Activated CD4-positive, alpha-beta T cell treated with anti-CD3 and anti-CD28 coated beads for 4 hours (primary cell): Measurements from ENCODE around the gene PRXL2B.
"Not testable (repeated sequence)": the region's sequence is repeated elsewhere in the genome, so short reads cannot be mapped to it uniquely, and the experiment has no call there.

Source experiments
- DNase-seq, 2 donors: peaks; one replicate each; pipeline ENCODE4 v3.0.0-alpha.2; 2020

PRXL2B gene, protein sequence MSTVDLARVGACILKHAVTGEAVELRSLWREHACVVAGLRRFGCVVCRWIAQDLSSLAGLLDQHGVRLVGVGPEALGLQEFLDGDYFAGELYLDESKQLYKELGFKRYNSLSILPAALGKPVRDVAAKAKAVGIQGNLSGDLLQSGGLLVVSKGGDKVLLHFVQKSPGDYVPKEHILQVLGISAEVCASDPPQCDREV

DNA sequence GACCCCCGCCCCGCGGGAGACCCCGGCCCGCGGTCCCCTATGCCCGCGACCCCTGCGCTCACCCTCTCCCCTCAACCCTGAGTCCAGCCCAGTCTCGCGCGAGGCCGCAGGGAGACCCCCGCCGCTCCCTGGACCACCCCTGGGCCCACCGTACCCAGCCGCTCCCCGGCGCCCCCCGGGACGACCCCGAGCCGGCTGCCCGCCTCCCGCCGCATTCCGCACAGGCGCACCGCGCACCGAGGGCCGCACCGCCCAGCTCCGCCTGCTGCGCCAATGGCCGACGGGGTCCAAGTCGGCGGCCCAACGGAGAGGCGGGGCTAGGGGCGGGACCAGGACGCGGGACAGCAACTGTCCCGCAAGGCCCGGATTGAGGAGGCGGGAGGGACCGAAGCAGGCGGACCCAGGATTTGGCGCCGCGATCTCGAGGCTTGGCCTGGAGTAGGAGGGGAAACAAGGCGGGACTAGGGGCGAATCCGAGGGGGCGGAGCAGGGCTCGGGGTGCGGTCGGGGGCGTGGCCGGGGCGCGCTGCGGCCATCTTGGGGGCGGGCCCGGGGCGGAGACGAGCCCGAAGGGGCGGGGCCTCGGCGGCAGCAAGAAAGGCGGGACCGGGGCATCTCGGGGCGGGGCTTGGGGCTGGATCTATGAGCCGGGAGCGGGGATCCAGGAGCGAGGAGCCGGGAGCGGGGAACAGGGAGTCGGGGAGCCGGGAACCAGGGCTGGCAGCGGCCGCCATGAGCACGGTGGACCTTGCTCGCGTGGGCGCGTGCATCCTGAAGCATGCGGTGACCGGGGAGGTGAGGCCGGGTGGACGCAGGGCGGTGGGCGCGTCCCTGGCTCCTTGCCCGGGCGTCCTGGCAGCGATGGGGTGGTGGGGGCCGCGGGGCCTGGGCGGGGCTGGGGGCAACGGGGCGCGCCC is at the start of gene PRXL2B:
PRXL2B (plus strand) TSS at position 624 of the 917 bp plus-strand sequence; CDS start at position 733, 109 bp downstream.
- peak; percentile 95 to 97 for DNase-seq

DNA sequence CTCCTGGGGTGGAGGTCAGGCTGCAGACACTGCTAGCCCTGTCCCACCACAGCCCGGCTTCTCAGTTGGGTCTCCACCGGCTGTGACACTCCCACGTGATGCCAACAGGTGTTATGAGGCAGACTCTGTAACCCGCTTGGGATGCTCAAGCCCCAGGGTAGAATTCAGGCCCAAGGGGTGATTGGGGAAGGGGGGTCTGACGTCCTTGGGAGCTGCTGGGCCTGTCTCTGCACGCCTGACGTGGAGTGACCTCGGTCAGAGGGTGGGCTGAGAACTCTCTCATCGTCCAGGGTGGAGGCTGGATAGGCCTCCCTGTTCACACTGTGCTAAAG is 48.8 kb upstream of the PRXL2B start:
- no peak for DNase-seq

DNA sequence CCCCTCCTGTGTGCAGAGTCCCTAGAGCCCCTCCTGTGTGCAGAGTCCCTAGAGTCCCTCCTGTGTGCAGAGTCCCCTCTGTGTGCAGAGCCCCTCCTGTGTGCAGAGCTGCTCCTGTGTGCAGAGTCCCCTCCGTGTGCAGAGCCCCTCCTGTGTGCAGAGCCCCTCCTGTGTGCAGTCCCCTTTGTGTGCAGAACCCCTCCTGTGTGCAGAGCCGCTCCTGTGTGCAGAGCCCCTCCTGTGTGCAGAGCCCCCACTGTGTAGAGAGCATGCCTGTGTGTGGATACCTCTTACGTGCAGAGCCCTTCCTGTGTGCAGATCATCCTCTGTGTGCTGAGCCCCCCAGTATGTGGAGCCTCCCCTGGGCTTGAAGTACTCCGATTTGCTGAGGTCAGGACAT is 48.2 kb upstream of the PRXL2B start:
- DNase-seq = no peak

DNA sequence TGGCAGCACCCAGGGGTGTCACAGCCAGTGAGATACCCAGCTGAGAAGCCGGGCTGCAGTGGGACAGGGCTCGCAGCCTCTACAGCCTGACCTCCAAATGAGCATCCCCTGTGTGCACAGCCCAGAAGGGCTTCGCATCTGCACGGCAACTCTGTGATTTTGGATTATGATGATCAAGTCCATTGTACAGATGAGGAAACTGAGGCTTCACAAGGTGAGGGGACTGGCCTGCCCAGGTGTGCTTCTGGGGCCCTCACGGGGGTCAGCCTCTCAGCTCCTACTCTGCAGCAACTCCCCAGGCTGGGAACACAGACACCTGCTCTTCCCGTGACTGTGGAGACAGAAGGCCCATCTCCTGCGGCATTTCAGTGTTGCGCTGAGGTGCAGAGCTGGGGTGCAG is 47.7 kb upstream of the PRXL2B start:
- DNase-seq = no peak

GRCh38 chr1:2539312-2539907 is 47.2 kb upstream of the PRXL2B start:
- DNase-seq = no peak

DNA sequence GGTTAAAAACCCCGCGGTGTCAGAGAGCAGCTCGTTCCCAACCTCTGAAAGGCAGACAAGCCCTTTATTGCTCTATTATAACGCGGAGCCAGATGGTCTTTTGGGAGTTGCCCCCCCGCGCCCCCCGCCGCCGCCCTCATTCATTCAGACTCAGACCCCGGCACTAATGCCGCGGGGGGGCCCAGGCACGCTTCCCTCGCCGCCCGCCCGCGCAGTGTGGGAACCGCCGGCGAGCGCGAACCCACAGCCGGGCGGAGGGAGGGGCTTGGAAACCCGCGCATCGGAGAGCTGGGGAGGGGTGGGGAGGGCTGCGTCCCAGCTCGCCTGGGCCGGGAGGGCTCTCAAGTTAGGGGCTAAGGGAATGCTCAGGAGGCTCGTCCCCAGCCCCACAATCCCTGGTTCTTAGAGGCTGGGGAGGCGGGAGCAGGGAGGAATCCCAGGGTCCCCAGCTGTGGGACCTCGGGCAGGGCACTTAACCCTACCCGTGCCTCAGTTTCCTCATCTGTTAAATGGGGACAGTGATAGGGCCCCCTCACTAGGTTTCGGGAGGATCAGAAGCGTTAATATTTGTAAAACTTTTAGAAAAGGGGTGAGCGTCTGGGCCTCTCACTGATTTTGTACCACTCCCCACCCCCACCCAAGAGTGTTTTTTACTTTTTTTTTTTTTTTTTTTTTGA is 45.6 kb upstream of the PRXL2B start:
- no peak for DNase-seq

GRCh38 chr1:2541619-2542245 is 44.8 kb upstream of the PRXL2B start:
- DNase-seq = no peak

- DNase-seq = no peak
These were observed 44.2 kb upstream of the PRXL2B start for GRCh38 chr1:2542246-2542915.

DNA sequence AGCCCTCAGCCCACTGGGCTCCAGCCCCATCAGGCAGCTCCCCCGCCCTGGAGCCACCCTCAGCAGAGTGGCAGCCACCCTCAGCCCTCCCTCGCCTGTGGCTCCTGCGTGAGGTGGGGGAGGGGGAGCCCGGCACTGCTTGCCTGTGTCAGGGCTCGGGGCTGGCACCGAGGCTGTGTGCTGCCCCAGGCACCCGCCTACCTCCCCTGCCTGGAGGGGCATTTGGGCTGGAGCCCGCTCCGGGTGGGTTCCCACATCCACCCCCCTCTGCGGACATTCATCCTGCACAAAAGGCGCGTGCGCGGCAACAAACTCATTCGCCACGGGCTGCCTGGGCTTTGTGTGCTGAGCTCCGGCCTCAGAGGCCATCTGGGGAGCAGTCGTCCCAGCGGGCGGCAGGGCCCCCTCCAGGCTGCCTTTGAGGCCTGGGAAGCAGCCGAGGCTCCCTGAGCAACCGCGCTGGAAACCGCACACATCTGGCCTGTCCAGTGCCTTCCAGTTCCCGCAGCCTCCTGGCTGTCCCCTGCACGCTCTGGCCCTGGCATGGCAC is 43.0 kb upstream of the PRXL2B start:
- peak in 1 of 2 donors; percentile 47 for DNase-seq

GRCh38 chr1:2544093-2544874 is 42.3 kb upstream of the PRXL2B start:
- no peak for DNase-seq

GRCh38 chr1:2544875-2545640 is 41.5 kb upstream of the PRXL2B start:
- DNase-seq = no peak

GRCh38 chr1:2545754-2546514 is 40.6 kb upstream of the PRXL2B start:
- peak; percentile 86 to 94 for DNase-seq

GRCh38 chr1:2546515-2547209 is 39.9 kb upstream of the PRXL2B start:
- DNase-seq = peak; percentile 75 to 77

GRCh38 chr1:2547210-2548067 is 39.1 kb upstream of the PRXL2B start:
- peak in 1 of 2 donors; percentile 45 for DNase-seq

GRCh38 chr1:2548068-2548589 is 38.4 kb upstream of the PRXL2B start:
- DNase-seq = peak; percentile 84 to 87

- DNase-seq = not testable (repeated sequence)
These were observed 37.1 kb upstream of the PRXL2B start for GRCh38 chr1:2549367-2550029.

DNA sequence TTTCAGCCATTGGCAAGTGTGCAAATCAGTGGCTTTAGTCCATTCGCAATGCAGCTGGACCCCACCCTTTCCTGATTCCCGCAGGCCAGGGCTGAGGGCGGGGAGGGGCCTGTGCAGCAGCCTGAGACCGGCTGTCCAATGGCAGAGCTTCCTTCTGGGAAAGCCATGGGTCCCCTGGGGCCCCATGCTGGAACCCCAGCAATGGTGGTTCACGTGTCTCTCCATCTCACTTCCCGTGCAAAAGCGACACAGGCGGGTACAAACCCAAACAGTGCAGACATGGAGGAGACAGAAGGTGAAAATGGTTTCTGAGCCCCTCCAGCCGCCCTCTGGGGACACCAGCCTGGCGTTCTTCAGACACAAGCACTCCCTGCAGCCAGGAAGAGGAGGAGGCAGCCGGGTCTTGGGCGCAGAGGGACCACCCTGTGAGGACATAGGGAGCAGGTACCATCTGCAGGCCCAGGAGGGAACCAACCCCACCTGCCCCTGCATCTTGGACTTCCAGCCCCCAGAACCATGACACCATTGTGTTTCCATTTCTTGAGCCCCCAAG is 36.2 kb upstream of the PRXL2B start:
- DNase-seq = not testable (repeated sequence)
